ENCODE data around the gene CENPK.

GRCh38 chr5:65468633-65469032 is 94.3 kb downstream of the CENPK start:
- TF ChIP-seq, protein P1, sequence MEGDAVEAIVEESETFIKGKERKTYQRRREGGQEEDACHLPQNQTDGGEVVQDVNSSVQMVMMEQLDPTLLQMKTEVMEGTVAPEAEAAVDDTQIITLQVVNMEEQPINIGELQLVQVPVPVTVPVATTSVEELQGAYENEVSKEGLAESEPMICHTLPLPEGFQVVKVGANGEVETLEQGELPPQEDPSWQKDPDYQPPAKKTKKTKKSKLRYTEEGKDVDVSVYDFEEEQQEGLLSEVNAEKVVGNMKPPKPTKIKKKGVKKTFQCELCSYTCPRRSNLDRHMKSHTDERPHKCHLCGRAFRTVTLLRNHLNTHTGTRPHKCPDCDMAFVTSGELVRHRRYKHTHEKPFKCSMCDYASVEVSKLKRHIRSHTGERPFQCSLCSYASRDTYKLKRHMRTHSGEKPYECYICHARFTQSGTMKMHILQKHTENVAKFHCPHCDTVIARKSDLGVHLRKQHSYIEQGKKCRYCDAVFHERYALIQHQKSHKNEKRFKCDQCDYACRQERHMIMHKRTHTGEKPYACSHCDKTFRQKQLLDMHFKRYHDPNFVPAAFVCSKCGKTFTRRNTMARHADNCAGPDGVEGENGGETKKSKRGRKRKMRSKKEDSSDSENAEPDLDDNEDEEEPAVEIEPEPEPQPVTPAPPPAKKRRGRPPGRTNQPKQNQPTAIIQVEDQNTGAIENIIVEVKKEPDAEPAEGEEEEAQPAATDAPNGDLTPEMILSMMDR (IDR thresholded peaks at IDR 0.05): no peak
- TF ChIP-seq POLR2A (IDR thresholded peaks at IDR 0.05): no peak

Measured in uterus (tissue), 2 donors.